Right ventricle myocardium inferior (tissue), 1 donor: Measurements from ENCODE around the gene LRRFIP1. TPM values are rescaled to one million over a fixed set of nuclear protein-coding genes. Genes with fewer than 3 reads are reported as not detected.
A peak's percentile ranks its signal among the peaks of the same experiment; 100 is the strongest.
"Not testable (repeated sequence)": the region's sequence is repeated elsewhere in the genome, so short reads cannot be mapped to it uniquely, and the experiment has no call there.

Experiments
- ATAC-seq: fragments of 200-7000 bp; cut with Tn5 transposase; one replicate; pipeline ENCODE4 v1.9.1; 2020; ENCODE audit warnings: mild to moderate bottlenecking, moderate library complexity
- DNase-seq: peaks from one replicate; pipeline ENCODE4 v3.0.0; 2021; ENCODE audit errors: missing footprints
- intact Hi-C: fragments of 100-400 bp; cut with DNase I; formaldehyde crosslinking; loops from one replicate; pipeline ENCODE4 v1.11.0; 2022
- total RNA-seq: library from RNA; stranded (reverse); fragmentation: NEBNext Ultra II Directional; extraction: Animal tissue kit (Norgen Biotek cat#: 25700); gene quantifications from one replicate; pipeline ENCODE4 v1.2.1, GENCODE V29; 2021
- donor health status: DM: no; HTN: yes; CAD: no; lungs with severe emphysema.

LRRFIP1 gene
- total RNA-seq, 1 donor from 2014 or later = 104 TPM

DNA sequence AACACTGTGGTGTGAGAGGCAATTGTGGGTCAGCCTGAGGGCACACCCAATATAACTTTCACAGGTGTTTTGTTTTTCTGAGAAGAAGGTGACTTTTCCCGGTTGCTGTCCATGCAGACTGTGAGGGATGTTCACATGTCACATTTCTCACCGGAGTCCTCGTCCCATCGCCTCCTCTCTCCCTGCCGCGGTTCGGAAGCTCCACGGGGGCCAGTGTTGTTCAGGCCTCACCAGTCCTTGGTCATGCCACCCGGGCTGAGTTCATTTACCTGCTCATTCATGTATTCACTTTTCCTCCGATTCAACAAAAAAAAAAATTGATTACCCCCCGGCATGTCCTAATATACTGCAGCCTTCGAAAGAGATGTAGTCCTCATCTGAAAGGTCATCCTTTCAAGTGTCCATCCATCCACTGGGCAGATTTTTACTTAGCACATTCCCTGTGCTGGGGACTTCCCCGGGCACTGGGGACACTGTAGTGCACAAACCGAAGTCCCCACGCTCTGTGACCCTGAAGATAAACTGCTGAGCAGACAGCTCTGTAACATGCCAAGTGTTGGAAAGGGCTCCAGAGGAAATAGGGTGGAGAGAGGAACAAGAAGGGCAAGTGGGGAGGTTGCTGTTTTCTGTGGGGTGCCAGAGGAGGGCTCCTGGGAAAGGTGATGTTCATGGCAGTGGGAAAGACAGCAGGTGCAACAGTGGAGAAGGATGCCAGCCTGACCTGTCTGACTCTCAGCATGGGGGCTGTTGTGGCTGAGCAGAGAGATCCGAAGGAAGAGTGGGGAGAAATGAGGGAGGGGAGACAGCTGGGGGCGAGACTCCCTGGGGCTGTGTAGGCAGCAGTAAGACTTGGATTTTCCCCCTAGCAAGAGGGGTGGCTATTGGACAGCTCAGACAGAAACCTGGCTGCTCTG, 22.4 kb downstream of the LRRFIP1 start:
- intact Hi-C loops = loop anchor here (2.0 kb wide), 1 partner anchor 21 kb away; no protein-coding TSS in a partner anchor

DNA sequence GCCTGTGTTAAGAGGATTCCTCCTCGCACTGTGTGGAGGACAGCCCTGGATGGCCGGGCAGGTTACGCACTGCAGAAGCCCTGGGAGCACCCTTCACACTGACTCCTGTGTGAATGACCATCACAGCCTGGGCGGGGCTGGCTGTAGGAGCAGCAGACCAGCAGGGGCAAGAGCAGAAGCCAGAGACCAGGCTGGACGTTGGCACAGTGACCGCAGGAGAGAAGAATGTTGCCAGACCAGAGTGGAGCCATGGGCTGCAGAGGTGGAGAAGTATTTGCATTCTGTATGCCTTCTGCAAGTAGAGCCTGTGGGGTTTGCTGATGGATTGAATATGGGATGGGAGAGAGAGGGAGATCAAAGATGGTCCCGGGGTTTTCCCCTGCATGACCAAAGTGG, 23.1 kb downstream of the LRRFIP1 start:
- DNase-seq (no peak), ATAC-seq (no peak)
- intact Hi-C loops = loop anchor here (2.0 kb wide), 1 partner anchor 22 kb away; no protein-coding TSS in a partner anchor

More for the DNA sequence above, 22.4 kb downstream of the LRRFIP1 start:
- ATAC-seq (peak; percentile 45), DNase-seq (no peak)

DNA sequence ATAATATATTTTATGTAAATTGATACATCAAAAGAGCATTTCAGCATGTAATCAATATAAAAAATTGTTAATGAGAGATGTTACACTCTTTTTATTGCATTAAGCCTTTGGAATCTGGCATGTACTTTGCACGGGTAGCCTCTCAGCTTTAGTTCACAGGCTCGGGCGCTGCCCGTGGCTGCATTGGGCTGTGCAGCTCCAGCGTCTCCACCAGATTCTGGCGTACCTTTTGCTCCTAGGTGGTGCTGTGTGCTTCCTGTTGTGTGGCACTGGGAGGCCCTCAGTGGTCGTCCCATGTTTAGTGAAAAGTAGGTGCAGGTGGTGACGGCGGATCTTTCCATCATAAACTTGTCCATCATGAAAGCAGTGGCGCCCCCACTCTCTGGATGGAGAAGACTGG, 24.4 kb downstream of the LRRFIP1 start:
- no peak for ATAC-seq
- no peak for DNase-seq
- intact Hi-C loops = loop anchor here (2.0 kb wide), 1 partner anchor 23 kb away; no protein-coding TSS in a partner anchor

DNA sequence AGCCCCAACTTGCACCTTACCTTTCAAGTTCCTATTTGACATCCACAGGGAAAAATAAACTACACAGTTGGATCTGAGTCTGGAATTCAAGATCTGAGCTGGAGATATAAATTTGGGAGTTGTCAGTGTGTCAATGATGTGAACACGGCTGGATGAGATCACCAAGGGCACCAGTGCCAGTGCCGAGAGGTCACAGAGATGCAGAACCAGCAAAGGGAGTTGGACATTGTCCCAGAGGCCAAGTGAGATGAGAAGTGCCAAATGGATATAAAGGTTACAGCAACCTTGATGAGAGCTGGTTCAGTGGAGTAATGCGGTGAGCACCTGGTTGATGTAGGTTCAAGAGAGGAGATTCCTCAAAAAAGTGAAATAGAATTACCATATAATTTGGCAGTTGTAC, 24.8 kb downstream of the LRRFIP1 start:
- no peak for DNase-seq

DNA sequence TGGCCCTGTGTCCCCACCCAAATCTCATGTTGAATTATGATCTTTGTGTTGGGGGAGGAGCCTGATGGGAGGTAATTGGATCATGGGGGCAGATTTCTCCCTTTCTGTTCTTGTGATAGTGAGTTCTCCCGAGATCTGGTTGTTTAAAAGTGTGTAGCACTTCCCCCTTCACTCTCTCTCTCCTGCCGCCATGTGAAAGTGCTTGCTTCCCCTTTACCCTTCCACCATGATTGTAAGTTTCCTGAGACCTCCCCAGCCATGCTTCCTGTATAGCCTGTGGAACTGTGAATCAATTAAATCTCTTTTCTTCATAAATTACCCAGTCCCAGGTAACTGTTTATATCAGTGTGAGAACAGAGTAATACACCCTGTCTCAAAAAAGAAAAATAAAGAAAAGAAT, 25.5 kb downstream of the LRRFIP1 start:
- intact Hi-C loops = no loop called here
- no peak for DNase-seq
- ATAC-seq = no peak

More for the DNA sequence above, 24.8 kb downstream of the LRRFIP1 start:
- intact Hi-C loops = no loop called here
- peak; percentile 74 for ATAC-seq

DNA sequence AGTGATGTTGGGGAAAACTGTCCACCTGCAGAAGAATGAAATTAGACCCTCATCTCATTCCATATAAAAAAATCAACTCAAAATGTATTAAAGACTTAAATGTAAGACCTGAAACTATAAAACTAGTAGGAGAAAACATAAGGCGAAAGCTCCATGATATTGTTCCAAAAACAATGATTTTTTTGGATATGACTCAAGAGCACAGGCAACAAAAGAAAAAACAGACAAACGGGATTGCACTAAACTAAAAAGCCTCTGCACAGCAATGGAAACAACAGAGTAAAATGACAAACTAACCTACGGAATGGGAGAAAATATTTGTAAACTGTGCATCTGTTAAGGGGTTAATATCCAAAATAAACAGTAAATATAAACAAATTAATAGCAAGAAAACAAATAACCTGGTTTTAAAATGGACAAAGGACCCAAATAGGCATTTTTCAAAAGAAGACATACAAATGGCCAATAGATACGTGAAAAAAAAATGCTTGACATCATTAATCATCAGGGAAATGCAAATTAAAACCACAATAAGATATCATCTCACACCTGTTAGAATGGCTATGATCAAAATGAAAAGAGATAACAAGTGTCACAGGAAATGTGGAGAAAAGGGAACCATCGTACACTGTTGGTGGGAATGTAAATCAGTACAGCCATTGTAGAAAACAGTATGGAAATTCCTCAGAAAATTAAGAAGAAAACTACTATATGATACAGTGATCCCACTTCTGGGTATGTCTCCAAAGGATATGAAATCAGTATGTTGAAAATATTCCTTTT, 26.6 kb downstream of the LRRFIP1 start:
- DNase-seq = no peak
- no peak for ATAC-seq

DNA sequence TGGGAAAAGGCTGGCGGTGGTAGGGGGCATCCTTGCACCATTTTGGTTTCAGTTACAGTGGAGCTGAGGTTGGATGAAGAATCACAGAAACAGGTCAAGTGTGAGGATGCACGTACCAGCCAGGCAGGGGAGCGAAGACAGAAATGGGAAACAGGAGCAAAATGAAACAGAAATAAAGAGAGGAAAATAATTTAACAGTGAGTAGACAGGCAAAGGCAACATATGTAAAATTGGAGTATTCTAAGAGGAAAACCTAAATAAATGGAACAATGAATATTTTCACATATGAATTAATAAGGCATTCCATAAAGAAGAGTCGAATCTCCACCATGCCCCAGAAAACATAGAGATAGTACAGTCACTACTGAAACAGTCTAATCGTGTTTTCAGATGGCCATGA, 29.7 kb downstream of the LRRFIP1 start:
- no peak for DNase-seq
- intact Hi-C loops = no loop called here

More for the DNA sequence above, 26.6 kb downstream of the LRRFIP1 start:
- intact Hi-C loops = no loop called here

DNA sequence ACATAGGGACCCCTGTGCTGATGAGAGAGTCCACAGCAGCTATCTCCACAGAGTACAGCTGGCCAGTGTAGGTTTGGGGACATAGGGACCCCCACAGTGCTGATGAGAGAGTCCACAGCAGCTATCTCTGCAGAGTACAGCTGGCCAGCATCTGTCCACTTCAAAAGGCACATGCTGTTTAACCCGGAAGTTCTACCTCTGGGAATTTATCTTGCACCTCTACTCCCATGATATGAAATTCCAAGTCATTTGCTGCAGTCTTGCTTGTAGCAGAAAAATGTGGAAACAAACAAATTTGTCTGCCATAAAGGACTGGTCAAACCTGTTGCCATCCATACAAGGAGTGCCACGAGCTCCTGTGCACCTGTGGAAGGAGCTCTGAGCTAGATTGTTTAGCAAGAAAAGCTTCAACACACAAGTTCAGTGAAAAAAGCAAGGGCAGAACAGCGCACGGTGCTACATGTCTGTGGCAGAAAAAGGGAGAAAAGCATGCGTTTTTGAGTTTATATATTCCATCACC, 33.1 kb downstream of the LRRFIP1 start:
- ATAC-seq (no peak), DNase-seq (no peak)
- intact Hi-C loops = loop anchor here (5.0 kb wide), 1 partner anchor 33 kb away; the partner anchor contains the start of gene LRRFIP1

More for the DNA sequence above, 29.7 kb downstream of the LRRFIP1 start:
- ATAC-seq = no peak

DNA sequence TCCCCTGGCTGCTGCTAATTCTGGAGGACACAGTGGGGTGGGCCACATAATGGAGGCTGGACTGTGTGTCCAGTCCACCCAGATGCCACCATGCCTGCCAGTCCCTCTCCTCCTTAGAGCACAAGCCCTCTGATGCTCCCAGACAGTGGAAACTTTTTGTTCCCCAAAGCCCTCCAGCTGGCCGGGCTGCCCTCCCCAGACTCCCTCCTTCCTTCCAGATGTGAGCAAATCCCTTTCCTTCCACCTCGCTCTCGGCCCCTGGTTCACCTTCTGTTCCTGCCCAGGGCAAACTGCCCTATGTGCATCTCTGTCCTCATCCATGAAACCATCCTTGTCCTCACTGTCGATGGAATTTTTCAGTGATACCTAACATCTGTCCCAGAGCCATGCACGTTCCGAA, 33.9 kb downstream of the LRRFIP1 start:
- ATAC-seq (no peak), DNase-seq (no peak)
- intact Hi-C loops = loop anchor here (5.0 kb wide), 1 partner anchor 34 kb away; the partner anchor contains the start of gene LRRFIP1

DNA sequence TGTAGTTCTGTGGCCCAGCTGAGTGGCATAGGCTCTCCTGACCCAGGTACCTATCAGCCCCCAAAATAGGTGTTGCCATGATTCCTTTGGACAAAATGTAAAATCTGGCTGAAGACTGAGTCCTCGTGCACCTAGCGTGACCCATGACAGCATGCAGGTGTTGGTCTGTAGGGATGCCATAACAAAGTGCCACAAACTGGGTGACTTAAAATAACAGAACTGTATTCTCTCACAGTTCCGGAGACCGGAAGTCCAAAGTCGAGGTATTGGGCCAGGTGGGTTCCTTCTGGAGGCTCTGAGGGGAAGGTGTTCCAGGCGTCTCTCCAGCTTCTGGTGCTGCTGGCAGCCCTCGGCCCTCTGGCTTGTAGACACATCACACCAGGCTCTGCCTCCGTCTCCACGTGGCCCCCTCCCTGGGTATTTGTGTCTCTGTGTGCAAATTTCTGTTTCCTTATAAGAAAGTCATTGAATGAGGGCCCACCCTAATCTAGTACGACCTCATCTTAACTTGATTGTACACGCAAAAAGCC, 34.5 kb downstream of the LRRFIP1 start:
- intact Hi-C loops = loop anchor here (5.0 kb wide), 1 partner anchor 35 kb away; the partner anchor contains the start of gene LRRFIP1
- no peak for ATAC-seq
- DNase-seq = no peak

DNA sequence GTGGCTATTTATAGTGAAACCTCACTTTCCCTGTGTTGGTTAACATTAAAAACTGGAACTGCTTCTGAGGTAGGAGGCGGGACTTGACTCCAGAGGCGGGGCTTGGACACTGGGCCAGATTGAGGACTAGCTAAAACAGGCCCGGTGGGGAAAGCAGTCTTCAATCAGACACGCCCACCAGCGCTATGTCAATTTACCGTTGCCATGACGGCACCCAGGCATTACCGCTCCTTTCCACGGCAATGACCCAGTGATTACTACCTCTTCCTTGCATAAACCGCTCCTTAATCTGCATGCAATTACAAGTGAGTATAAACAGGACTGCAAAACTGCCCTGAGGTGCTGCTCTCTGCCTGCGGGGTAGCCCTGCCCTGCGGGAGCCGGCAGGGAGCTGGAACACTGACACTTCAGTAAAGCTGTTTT, 35.3 kb downstream of the LRRFIP1 start:
- intact Hi-C loops = loop anchor here (5.0 kb wide), 1 partner anchor 35 kb away; the partner anchor contains the start of gene LRRFIP1
- DNase-seq = peak; percentile 93
- ATAC-seq = peak; percentile 90

DNA sequence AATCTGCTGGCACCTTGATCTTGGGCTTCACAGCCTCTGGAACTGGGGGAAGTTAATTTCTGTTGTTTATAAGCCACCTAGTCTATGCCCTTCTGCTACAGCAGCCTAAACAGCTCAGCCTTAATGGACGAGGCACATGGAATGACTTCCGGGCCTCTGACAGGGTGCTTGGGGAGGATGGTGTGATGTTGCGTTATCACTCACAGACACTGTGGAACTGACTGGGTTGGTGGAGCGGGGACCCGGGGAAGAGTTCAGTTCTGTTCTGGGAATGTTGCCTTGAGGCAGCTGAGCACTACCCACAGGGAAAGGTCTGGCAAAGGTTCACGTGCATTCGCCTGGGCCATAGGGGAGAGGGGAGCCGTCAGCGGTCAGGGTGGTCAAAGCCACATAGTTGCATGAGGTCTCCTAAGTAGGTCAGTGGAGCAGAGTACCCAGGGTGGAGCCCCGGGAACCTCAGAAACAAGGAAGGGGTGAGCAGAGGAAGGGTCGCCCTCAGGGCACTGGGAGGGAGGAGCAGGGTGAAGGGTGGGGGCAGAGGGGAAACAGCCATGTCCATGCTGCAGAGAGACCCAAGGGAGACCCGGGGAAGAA, 36.2 kb downstream of the LRRFIP1 start:
- intact Hi-C loops = loop anchor here (5.0 kb wide), 1 partner anchor 36 kb away; the partner anchor contains the start of gene LRRFIP1
- DNase-seq (no peak), ATAC-seq (peak; percentile 30)

DNA sequence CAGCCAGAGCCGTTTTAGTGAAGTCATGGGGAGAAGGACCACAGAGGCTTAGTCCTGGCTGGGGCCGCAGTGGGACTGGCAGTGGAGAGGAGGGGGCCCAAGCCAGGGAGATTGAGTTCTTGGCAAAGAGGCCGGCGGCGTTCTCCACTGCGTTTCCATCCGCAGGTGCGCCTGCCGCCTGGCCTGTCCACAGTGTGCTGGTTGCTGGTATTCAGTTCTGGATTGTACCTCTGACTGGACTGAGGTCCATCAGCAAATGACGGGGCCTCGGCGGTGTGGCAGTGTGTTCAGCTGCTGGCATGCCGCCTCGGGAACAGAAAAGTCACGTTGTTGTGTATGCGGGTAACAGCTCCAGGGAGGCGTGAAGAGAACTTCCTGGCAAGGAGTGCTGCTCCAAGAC, 36.8 kb downstream of the LRRFIP1 start:
- ATAC-seq (peak; percentile 47), DNase-seq (peak; percentile 72)
- intact Hi-C loops = loop anchor here (5.0 kb wide), 1 partner anchor 37 kb away; the partner anchor contains the start of gene LRRFIP1

DNA sequence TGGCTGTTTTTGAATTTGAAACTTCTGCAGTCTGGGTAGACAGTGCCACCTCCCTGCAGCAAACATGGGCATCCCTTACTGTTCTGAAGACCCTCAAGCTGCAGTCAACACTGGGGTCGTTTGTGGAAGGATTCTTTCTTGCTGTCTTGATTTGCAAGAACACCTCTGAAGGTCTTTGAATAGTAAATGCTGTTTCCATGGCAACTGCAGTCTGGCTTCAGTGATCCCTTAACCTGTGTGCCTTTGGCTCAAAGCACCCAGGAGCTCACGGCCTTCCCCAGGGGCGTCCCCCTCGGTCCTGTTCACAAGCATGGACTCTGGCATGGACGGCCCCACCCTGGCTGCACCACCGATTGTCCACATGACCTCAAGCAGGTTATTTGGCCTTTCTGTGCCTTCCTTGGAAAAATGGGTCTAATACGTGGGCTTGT, 38.3 kb downstream of the LRRFIP1 start:
- ATAC-seq = no peak
- intact Hi-C loops = no loop called here
- no peak for DNase-seq

DNA sequence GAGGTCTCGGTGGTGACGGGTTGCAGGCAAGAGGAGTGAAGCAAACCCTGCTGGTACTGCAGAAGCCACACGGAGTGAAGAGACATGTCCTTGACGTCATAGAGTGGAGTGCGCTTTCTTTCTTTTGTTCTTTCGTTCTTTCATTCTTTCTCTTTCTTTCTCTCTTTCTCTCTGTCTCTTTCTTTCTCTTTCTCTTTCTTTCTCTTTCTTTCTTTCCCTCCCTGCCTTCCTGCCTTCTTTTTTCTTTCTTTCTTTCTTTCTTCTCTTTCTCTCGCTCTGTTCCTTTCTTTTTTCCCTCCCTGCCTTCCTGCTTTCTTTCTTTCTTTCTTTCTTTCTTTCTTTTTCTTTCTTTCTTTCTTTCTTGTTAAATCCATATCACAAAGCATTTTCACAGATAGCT, 39.2 kb downstream of the LRRFIP1 start:
- intact Hi-C loops = no loop called here
- DNase-seq = no peak

DNA sequence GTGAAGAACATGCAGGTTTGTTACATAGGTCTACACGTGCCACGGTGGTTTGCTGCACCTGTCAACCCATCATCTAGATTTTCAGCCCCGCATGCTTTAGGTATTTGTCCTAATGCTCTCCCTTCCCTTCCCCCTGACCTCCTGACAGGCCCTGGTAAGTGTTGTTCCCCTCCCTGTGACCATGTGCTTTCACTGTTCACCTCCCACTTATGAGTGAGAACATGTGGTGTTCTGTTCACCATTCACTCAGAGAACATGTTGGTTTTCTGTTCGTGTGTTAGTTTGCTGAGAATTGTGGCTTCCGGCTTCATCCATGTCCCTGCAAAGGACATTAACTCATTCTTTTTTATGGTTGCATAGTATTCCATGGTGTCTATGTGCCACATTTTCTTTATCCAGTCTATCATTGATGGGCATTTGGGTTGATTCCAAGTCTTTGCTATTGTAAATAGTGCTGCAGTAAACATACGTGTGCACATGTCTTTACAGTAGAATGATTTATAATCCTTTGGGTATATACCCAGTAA, 39.7 kb downstream of the LRRFIP1 start:
- ATAC-seq, intact Hi-C loops, DNase-seq: not testable (repeated sequence)

More for the DNA sequence above, 39.2 kb downstream of the LRRFIP1 start:
- ATAC-seq = no peak

DNA sequence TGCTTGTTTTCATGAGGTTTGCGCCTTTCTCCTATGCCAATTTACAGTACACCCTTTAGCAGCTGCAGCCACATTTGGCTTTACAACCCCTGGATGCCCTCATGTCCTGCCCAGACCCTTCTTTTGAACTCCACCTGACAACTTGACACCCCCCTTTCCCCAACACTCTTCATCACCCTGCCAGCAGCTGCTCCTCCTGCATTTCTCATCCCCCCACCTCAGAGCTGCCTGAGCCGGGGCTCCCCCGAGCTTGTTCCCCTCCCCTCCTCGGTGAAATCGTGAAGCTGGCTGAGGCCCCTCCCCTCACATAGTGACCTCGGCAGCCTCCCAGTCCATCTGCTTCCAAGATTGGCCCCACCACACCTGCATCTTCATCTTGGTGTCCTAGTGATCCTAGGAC, 40.5 kb downstream of the LRRFIP1 start:
- intact Hi-C loops = no loop called here
- ATAC-seq = no peak
- DNase-seq = no peak

DNA sequence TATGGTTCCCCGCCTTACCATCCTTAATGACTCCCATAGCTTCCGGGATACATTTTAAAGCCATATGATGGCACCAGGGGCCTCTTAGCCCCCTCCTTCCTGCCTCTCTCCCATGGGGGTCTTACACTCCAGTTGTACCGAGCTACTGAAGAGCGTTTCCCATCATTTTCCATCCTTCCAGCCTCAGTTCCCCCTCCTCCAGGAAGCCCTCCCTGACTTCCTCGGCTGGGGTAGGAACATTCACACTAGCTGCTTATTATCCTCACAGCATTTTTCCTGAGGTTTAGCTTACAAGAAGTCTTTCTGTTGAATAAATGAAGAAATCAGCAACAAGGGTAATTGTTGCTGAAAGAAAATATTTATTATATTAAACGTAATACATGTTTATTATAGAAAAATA, 41.1 kb downstream of the LRRFIP1 start:
- intact Hi-C loops = no loop called here
- DNase-seq (no peak), ATAC-seq (no peak)
